Activated naive CD4-positive, alpha-beta T cell treated with anti-CD3 and anti-CD28 coated beads, Interleukin-2, amount 50 U/mL, for 72 hours (primary cell): ENCODE results near the gene HHIP. TPM values are rescaled to one million over a fixed set of nuclear protein-coding genes. Genes with fewer than 3 reads are reported as not detected.

Experiments used
- ATAC-seq, 2 donors: fragments of 150-1000 bp; cut with Tn5 transposase; 2 replicates each; pipeline ENCODE4 v1.10.0; 2021; ENCODE audit warnings: mild to moderate bottlenecking in 2 of 2, moderate library complexity in 2 of 2
- DNase-seq, 2 donors: peaks; one replicate each; pipeline ENCODE4 v3.0.0; 2021 to 2022; ENCODE audit warnings: low spot score in 2 of 2
- H3K27ac Mint-ChIP-seq, 2 donors: one replicate each; pipeline ENCODE4 v1.8.0; 2022; ENCODE audit warnings: mild to moderate bottlenecking in 2 of 2, mixed read lengths in 2 of 2
- H3K36me3 Mint-ChIP-seq, 2 donors: one replicate each; pipeline ENCODE4 v1.8.0; 2022; ENCODE audit warnings: mixed read lengths in 2 of 2
- H3K9me3 Mint-ChIP-seq, 2 donors: one replicate each; pipeline ENCODE4 v1.8.0; 2022; ENCODE audit warnings: mixed read lengths in 2 of 2
- total RNA-seq, 2 donors: library from RNA; stranded (reverse); gene quantifications; one replicate each; pipeline ENCODE4 v1.2.3, GENCODE V29; 2022

Gene HHIP
- not detected for total RNA-seq

DNA sequence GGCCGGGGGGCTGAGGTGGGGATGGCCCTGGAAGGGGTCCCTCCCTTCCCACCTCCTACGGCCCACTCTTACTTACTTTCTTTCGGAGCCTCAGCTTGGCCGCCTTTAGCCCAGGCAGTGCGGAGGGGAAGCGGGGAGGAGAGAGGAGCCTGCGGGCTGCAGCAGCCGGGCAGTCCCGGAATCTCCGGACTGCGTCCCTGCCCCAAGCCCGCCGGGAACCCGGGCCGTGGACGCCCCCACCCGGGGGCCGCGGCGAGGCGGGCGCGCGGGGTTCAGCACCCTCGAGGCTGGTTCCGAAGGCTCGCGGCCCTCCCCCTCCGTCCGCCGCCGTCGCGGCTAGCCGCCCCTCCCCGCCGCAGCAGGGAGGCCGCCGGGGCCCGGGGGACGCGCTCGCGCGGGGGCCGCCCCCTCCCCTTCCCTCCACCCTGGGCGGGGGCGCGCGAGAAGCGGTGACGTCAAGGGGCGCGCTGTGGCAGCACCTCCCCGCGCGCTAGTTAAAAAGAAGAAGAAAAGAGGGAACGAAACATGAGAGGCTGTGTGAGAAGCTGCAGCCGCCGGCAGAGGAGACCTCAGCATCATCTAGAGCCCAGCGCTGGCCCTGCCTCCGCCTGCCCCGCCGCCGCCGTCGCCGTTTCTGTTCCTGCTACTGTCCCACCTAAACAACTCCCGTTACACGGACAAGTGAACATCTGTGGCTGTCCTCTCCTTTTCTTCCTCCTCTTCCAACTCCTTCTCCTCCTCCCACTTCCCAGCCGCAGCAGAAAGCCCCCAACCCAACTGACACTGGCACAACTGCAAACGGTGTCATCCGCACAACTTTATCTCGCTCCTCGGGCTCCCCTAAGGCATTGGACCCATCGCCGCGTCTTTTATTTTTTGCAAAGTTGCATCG is at the start of gene HHIP:
TSS of gene HHIP (plus strand) at position 526 of the 892 bp plus-strand sequence. CDS start 520 bp downstream, outside the sequence.
- Mint-ChIP-seq H3K36me3 (peaks cover 13 to 18% of the 10 kb centered on the region in 2 donors), H3K27ac (no peak within 1 kb of the TSS), H3K9me3 (peaks cover 0 to 5% of the 10 kb centered on the region in 2 donors)
- ATAC-seq (peak; percentile 58 to 69), DNase-seq (no peak)

- Mint-ChIP-seq H3K9me3 (peaks cover 14% of the 10 kb centered on the region in 2 donors), H3K36me3 (no peaks in the 10 kb centered on the region), H3K27ac (no peak overlapping the region)
- DNase-seq (no peak), ATAC-seq (no peak)
Observed at GRCh38 chr4:144597171-144597570, 48.8 kb upstream of the HHIP start.

DNA sequence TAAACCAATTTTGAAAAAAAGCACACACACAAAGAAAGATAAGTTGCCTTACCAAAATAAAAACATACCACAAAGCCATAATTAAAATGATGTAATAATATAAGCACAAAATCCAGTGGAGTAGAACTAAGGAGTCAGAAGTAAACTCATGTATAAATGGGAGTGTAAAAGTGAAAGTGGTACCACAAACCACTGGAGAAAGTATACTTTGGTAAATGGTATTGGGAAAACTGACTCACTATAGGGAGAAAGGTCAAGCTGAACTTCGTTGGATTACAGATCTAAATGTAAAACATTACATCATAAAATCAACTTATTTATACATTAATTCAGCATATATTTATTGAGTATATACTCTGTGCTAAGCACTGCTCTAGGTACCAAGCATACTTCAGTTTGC is 46.3 kb upstream of the HHIP start:
- DNase-seq (no peak), ATAC-seq (no peak)
- Mint-ChIP-seq H3K27ac (no peak overlapping the region), H3K36me3 (no peaks in the 10 kb centered on the region), H3K9me3 (peaks cover 9 to 11% of the 10 kb centered on the region in 2 donors)

GRCh38 chr4:144611850-144612249 is 34.1 kb upstream of the HHIP start:
- ATAC-seq (no peak), DNase-seq (no peak)
- H3K27ac Mint-ChIP-seq: no peak overlapping the region
- H3K36me3 Mint-ChIP-seq: no peaks in the 10 kb centered on the region
- H3K9me3 Mint-ChIP-seq: peaks cover 4 to 9% of the 10 kb centered on the region in 2 donors

DNA sequence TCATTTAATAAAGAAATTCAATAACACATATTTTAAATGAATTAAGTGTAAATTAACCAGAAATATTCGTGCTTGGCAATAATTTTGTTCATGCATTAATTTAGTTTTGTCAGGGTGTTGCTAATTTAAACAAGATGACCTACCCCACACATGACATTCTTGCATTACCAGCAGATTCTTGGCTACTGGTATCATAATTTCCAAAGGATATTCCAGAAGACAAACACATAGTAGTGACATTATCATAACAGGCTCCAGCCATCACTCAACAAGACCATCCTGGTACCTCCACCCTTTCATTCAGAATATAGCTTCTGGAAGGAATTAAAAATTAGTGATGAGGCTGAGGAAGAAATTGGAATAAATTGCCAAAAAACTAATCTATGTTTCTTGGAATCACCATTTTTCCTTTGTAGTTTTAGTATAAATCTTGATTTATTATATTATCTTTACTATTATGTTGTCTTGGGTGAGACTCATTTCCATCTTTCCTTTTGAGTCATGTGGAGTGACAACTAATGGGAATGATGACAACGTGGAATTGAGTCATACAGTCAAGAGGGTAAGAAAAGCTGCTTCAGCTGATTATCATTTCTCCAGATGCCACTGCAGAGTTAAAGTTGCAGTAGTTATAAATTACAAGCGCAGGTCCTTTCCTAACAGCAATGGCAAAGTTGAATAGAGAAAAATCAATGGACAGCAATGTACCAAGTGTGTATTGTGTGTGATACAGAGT is 30.9 kb upstream of the HHIP start:
- DNase-seq (no peak), ATAC-seq (no peak)
- Mint-ChIP-seq H3K27ac (no peak overlapping the region), H3K9me3 (no peaks in the 10 kb centered on the region), H3K36me3 (no peaks in the 10 kb centered on the region)

GRCh38 chr4:144621681-144622080 is 24.3 kb upstream of the HHIP start:
- DNase-seq (no peak), ATAC-seq (no peak)
- Mint-ChIP-seq H3K9me3 (peaks cover 0 to 4% of the 10 kb centered on the region in 2 donors), H3K36me3 (no peaks in the 10 kb centered on the region), H3K27ac (no peak overlapping the region)

- ATAC-seq (no peak), DNase-seq (no peak)
- no peak overlapping the region for H3K27ac Mint-ChIP-seq
- H3K36me3 Mint-ChIP-seq: no peaks in the 10 kb centered on the region
- peaks cover 0 to 4% of the 10 kb centered on the region in 2 donors for H3K9me3 Mint-ChIP-seq
Observed at GRCh38 chr4:144627663-144628076, 18.3 kb upstream of the HHIP start.

GRCh38 chr4:144633215-144633614 is 12.7 kb upstream of the HHIP start:
- Mint-ChIP-seq H3K36me3 (no peaks in the 10 kb centered on the region), H3K27ac (no peak overlapping the region)
- no peak for ATAC-seq

DNA sequence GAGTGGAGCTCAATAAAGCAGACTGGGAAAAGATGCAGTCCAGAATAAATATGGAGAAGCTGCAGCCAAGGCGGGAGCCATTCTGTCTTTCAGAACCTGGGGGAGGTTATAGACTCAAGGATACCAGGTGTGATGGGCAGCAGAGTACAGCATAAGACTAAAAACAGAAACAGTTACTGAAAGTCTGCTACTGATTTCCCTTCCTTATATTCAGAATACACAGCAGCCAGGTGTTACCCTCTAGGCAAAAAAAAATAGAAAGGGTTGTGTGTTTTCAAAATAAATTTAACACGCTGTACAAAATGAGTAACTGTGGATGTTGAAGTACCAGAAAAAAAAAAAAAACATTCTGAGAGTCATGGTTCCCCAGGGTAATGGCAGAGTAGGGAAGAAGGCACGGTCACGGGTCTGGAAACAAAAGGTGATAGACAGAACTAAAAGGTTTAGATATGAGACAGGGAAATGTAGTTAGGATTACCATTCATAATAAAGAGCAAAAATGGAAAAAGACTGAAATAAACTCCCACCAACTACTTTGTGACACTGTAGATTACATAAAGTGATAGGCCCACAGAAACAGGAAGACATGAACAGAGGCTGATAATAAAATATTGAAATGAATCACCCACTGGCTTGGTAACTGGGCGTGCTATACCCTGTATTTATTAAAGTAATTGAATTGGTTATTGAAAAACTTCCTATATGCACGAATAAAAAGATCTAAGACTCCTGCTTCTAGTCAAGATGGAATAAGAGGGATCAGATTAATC is 10.8 kb upstream of the HHIP start:
- DNase-seq: no peak
- H3K27ac Mint-ChIP-seq: no peak overlapping the region
- no peak for ATAC-seq
- H3K36me3 Mint-ChIP-seq: no peaks in the 10 kb centered on the region
- peaks cover 0 to 4% of the 10 kb centered on the region in 2 donors for H3K9me3 Mint-ChIP-seq

More at GRCh38 chr4:144633215-144633614, 12.7 kb upstream of the HHIP start:
- DNase-seq: no peak
- H3K9me3 Mint-ChIP-seq: no peaks in the 10 kb centered on the region

DNA sequence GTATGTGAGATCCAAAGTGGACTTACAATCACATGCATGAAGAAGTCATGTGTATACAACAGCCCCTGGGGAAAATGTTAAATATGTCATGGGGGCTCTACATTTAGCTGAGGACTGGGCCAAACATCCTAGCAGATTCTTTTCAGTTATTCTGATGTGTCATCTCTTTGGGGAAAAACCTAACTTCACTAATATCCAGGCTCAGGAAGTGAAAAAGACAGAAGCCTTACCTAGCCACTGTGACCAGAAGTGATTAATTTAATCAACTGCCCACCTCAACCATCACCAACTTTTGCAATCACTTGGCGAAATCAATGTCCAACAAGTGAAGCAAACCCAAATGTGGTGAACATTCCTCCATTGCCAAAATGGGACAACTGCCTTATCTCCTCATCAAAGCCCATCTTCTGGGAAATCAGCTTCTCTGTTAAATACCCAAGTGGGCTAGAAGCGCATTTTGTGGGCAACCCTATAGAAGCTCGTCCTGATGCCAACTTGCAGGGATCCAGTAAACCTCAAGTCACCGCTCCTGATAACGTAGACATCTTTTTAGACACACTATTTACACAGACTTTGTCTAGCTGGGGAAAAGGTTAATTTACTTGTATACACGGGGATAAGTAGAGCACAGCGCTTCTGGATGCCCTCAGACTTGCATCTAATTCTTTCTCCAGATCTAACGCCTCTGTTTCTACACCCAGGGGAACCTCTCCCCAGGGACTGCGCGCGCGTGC is 1.4 kb upstream of the HHIP start:
- ATAC-seq: no peak
- Mint-ChIP-seq H3K9me3 (peaks cover 4 to 5% of the 10 kb centered on the region in 2 donors), H3K36me3 (peaks cover 13 to 18% of the 10 kb centered on the region in 2 donors), H3K27ac (no peak overlapping the region)
- no peak for DNase-seq

- Mint-ChIP-seq H3K27ac (no peak overlapping the region), H3K9me3 (peaks cover under 1 to 5% of the 10 kb centered on the region in 2 donors), H3K36me3 (peaks cover 13 to 18% of the 10 kb centered on the region in 2 donors)
- ATAC-seq (no peak), DNase-seq (no peak)
Observed at GRCh38 chr4:144645102-144645630, 790 bp upstream of the HHIP start.

DNA sequence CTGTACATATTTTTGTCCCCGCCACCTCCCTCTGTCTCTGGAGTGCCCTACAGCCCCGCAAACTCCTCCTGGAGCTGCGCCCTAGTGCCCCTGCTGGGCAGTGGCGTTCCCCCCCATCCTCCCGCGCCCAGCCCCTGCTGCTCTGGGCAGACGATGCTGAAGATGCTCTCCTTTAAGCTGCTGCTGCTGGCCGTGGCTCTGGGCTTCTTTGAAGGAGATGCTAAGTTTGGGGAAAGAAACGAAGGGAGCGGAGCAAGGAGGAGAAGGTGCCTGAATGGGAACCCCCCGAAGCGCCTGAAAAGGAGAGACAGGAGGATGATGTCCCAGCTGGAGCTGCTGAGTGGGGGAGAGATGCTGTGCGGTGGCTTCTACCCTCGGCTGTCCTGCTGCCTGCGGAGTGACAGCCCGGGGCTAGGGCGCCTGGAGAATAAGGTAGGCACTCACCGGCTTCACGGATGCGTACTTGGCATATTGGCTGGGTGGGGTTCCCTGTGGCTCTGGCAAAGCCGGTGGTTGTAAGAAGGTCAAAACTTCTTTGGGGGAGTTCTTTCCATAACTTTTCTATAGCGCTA is 653 bp downstream of the HHIP start:
- ATAC-seq (peak; percentile 24 to 59), DNase-seq (no peak)
- Mint-ChIP-seq H3K27ac (no peak overlapping the region), H3K9me3 (peaks cover 0 to 5% of the 10 kb centered on the region in 2 donors), H3K36me3 (peaks cover 13 to 18% of the 10 kb centered on the region in 2 donors)

DNA sequence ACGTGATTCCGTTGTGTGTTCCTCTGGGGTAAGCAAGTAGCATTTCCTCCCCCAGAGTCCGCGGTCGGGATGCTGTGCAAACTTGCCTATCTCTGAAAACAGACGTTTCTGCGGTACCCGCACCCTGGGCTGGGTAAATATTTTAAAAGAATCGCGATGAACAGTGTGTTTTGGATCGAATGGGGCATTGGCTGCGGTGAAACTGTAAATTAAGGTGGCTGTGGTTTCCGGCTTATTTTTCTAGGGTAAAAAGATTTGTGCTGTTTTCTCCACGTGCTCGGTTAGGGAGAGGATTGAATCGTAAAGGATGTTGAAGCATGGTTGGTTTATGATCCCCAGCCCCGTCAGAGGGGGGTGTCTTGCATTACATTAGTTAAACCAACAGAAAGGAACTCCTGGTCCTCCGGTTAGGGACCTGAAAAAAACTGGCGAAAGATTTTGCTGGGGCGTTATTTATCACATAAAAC is 1.2 kb downstream of the HHIP start:
- ATAC-seq: peak in 1 of 2 donors; percentile 45
- Mint-ChIP-seq H3K9me3 (peaks cover 0 to 5% of the 10 kb centered on the region in 2 donors), H3K36me3 (peaks cover 13 to 18% of the 10 kb centered on the region in 2 donors)

GRCh38 chr4:144647590-144647989 is 1.6 kb downstream of the HHIP start:
- DNase-seq: no peak
- Mint-ChIP-seq H3K36me3 (peaks cover 13 to 18% of the 10 kb centered on the region in 2 donors), H3K27ac (no peak overlapping the region), H3K9me3 (peaks cover 0 to 5% of the 10 kb centered on the region in 2 donors)
- ATAC-seq: no peak

More for the DNA sequence above, 1.2 kb downstream of the HHIP start:
- DNase-seq: no peak
- H3K27ac Mint-ChIP-seq: no peak overlapping the region

- H3K27ac Mint-ChIP-seq: no peak overlapping the region
- ATAC-seq (no peak), DNase-seq (no peak)
- H3K36me3 Mint-ChIP-seq: peaks cover 13 to 18% of the 10 kb centered on the region in 2 donors
- H3K9me3 Mint-ChIP-seq: peaks cover 0 to 5% of the 10 kb centered on the region in 2 donors
Observed at GRCh38 chr4:144648042-144648441, 2.1 kb downstream of the HHIP start.
